HPDE6-E6E7 (cell line): ENCODE measurements around the gene TEX28.
"Not testable (repeated sequence)": the region's sequence is repeated elsewhere in the genome, so short reads cannot be mapped to it uniquely, and the experiment has no call there.

ENCODE experiments used
- DNase-seq: peaks from one replicate; pipeline ENCODE4 v3.0.0; 2011; ENCODE audit warnings: missing footprints; ENCODE audit errors: extremely low spot score

Gene TEX28

DNA sequence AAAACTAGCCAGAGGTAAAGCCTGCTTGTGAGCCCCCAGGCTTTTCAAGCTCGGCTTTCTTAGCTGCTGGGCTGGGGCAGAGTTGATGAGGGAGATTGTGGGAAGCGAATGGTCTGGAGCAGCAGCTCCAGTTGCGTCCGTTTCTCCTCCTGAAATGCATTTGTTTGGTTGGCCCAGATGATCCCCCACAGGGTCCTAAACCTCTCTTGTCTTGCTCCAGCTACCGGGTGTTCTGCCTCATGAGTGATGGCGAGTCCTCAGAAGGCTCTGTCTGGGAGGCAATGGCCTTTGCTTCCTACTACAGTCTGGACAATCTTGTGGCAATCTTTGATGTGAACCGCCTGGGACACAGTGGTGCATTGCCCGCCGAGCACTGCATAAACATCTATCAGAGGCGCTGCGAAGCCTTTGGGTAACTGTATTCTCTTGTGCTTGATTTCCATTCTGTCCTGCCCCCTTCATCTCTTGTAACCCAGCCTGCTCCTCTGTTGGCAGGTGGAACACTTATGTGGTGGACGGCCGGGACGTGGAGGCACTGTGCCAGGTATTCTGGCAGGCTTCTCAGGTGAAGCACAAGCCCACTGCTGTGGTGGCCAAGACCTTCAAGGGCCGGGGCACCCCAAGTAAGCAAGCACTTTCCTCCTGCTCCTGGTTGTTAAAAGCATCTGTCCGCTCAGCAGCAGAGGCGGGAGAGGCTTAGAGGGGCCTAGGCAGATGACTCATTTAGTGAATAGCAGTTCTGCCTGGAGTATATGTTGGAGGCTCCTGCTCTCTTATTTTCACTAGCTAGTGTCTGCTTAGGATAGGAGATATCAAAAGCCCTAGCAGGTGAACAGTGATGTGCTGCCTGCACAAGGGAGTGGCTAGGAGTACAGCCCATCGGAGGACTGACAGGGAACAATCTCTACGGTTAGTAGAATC lies 16.0 kb upstream of the TEX28 start:
- DNase-seq = no peak

DNA sequence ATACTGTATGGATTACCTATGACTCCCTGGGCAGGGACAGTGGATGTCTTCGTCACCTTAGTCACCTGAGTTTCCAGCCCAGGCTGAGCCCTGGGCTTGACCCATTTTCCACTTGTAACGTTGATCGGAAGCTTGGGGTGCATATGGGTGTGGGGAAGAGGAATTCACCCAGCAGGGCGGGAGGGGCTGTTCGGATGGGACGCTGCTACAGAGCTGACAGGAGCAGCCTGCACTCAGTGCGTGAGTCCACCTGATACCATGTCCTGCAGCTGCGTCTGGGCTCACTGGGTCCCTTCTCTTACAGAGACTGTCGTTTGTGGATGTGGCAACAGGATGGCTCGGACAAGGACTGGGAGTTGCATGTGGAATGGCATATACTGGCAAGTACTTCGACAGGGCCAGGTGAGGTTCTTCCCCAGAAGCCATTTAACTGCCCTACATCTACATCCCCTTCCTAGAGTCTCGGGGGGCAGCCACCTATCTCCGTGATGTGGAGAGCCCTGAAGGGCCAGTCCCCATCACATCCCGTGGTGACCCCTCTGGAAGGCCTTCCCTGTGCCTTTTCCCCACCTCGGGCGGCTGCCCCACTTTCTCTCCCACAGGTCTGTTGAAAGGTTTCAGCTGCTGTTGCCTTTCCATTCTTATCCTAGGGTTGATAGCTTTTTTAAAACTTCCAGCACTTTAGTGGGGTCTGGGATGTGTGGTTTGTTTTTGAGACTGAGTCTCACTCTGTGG lies 14.3 kb upstream of the TEX28 start:
- no peak for DNase-seq

DNA sequence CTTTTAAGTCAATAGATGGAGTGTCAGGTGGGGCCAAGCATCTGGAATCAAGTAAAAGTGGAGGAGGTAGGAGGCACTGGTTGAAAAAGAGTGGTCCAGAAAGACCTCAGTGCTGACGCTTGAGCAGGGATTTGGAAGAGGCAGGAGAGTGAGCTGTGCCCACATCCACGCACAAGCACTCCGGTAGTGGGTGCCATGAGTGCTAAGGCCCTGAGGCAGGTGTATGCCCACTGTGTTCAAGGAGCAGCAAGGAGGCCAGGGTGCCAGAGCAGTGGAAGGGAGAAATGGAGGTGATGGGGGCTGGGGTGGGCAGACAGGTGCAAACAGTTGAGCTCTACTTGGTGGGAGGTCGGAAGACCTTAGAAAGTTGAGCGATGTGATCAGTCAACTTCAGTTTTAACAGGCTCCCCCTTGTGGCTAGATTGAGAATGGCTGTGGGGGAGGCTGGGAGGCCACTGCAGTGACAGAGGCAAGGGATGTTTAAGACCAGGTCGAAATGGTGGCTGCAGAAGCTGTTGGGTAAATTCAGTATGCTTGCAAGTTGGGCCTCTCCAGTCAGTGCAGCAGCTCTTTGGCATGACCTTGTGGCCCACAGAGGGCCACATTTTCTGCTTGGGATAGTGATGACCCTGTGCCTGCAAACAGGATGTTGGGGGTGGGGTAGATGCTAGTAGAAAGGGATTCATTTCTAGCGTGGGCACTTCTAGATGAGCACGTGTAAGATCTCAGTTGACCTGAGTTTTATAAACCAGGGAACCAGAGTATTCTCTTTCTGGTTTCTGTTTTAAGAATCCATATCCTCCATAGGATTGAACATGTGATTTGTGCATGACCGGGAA lies 13.4 kb upstream of the TEX28 start:
- peak; percentile 36 for DNase-seq

DNA sequence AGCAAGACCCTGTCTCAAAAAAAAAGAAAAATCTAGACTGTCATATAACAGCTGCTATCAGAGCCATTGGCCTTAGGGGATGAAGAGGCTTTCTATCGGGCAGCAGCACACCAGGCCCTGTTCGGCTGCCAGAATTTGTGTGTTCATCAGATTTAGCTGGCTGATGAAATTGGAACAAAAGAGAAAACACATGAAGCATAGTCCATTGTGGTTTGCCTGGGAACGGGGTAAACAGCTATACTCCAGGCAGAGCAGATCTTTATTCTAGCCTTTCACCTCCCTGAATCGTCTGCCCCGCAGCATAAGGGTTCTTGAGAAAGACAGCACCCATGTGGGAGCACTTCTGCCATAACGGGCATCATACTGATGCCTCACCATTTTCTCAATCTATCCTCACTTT lies 12.3 kb upstream of the TEX28 start:
- DNase-seq = no peak

DNA sequence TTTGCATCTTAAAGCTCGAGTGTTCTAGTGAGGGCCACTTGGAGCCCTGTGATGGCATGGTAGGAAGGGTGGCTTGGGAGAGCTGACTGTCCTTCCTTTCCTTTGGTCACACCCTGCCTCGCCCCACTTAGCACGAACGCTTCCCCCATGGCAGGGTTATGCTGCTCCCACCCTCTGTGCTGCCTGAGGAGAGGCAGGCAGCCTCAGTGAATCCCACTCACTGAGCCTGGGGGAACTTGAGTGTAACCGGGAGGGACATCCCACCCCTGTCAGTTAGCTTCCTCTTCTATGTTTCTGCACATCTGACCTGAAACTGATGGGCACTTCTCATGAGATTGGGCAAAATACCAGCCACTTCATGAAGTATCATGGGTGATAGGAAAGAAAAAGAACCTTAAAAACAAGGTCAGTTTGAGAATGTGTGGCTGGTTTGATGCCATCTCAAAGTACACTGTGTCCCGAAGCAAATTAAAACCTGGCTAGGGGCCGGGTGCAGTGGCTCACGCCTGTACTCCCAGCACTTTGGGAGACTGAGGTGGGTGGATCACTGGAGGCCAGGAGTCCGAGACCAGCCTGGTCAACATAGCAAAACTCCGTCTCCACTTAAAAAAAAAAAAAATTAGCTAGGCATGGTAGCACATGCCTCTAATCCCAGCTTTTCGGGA lies 10.7 kb upstream of the TEX28 start:
- DNase-seq = no peak

DNA sequence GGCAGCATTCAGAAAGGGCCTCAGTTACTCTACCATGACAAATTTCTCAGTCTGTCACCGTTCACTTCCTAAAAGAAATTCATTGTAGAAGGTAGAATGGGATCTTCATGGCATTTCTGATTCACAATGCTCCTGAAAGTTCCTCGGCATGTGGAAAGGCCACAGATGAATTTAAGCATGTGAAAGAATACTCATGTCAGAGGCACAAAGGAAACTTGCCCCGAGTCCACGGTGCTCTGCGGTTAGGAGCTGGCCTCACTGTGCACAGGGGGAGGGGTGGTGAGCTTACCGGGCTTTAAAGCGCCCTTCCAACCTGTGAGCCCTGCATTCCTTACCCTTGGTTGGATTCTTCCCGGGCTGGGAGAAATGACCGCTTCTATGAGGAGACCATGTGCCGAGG lies 9.9 kb upstream of the TEX28 start:
- DNase-seq = no peak

DNA sequence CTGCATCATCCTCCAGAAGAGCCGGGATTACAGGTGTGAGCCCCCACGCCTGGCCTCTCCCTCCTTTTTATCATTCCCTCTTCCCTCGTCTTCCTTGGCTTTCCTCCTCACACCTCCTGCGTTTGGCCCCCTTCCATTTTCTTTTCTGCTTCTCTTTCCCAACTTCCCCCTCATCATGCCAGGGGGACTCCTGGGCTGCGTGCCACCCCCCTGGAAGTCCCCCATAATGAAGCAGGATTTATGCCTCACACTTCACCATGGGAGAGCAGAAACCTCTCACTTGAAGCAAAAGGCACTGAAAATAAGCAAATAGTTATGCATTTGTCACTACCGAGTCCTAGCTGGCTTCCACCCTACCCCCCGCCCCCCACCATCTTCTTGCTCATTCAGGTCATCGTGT lies 8.6 kb upstream of the TEX28 start:
- no peak for DNase-seq

DNA sequence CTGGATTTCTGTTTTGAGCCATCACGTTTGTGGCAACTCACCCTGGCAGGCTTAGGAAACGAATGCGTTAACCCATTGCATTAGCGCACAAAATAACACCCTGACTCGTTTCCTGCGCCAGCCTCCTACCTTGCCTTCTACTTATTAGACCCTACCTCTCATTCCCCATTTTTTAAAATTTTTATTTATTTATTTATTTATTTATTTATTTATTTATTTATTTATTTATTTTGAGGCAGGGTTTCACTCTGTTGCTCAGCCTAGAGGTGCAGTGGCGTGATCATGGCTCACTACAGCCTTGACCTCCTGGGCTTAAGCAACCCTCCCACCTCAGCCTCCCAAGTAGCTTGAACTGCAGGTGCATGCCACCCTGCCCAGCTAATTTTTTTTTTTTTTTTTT lies 8.1 kb upstream of the TEX28 start:
- DNase-seq = not testable (repeated sequence)

DNA sequence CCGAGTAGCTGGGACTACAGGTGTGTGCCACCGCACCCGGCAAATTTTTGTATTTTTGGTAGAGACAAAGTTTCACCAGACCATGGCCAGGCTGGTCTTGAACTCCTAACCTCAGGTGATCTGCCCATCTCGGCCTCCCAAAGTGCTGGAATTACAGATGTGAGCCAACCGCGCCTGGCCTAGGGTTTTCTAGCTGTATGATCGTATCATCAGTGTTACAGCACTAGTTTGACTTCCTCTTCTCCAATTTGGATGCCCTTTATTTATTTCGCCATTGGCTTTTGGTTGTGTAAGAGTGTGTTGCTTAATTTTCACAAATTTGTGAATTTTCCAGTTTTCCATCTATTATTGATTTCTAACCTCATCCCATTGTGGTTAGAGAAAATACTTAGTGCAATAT lies 5.9 kb upstream of the TEX28 start:
- no peak for DNase-seq

DNA sequence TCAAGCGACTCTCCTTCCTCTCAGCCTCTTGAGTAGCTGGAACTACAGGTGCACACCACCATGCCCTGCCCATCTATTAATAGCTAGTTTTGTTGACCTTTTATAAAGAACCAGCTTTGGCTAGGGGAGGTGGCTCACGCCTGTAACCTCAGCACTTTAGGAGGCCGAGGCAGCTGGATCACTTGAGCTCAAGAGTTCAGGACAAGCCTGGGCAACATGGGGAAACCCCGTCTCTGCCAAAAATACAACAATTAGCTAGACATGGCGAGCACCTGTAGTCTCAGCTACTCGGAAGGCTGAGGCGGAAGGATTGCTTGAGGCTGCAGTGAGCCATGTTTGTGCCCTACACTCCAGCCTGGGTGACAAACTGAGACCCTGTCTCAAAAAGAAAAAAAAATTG lies 3.4 kb upstream of the TEX28 start:
- no peak for DNase-seq

DNA sequence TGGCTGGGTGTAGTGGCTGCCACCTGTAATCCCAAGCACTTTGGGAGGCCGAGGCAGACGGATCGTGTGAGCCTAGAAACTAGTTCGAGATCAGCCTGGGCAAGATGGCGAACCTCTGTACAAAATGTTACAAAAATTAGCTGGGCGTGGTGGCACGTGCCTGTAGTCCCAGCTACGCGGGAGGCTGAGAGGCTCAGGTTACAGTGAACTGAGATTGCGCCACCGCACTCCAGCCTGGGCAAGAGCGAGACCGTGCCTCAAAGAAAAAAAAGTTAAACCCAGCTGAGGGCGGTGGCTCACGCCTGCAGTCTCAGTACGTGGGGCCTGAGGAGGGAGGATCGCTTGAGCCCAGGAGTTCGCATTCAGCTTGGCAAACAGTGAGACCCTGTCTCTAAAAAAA lies 1.8 kb upstream of the TEX28 start:
- no peak for DNase-seq

DNA sequence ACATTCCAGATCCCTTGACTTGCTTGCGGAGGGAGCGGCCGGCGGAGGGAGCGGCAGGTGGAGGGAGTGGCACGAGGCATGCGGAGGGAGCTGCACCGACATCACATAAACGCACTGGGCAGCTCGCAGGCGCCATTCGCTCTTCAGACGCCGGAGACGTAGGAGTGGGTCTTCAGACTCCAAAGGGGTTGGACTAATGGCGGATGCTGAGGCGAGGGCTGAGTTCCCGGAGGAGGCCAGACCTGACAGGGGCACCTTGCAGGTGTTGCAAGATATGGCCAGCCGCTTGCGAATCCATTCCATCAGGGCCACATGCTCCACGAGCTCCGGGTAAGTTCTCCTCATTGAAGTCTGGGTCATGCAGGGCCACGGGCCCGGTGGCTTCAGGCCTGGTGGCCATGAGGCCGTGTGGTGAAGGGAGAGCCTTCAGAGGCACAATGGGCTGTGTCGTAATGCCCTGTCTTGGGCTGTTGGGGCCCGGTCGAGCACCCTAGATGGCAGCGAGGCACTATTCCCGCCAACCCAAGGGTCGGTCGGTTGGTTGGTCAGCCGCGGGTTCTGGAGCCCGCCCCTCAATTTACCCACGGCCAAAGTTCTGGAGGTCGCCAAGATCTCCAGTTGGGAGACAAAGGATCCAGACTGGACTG lies 863 bp upstream of the TEX28 start, which contains the start of gene TKTL1:
TSS of gene TKTL1 (plus strand) at position 132 of the 647 bp plus-strand sequence. CDS start at position 197, 65 bp downstream.
- DNase-seq = no peak

DNA sequence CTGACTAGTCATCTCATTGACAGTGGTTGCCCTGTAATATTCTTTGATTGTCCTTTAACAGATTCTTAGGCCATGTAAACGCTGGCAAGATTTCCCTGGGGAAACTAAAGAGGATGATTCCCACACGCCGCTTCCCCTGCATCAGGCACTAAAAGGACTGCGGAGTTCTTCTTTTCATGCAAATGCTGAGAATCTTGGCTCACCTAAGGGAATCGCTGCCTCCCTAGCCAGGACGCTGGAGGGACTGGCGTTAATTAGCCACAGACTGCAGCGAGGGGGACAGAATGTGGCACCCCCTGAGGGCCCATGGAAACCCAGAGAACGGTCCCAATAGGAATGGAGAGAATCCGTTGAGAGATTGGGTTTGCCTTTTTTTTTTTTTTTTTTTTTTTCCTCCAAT lies 8.5 kb downstream of the TEX28 start:
- DNase-seq = not testable (repeated sequence)

DNA sequence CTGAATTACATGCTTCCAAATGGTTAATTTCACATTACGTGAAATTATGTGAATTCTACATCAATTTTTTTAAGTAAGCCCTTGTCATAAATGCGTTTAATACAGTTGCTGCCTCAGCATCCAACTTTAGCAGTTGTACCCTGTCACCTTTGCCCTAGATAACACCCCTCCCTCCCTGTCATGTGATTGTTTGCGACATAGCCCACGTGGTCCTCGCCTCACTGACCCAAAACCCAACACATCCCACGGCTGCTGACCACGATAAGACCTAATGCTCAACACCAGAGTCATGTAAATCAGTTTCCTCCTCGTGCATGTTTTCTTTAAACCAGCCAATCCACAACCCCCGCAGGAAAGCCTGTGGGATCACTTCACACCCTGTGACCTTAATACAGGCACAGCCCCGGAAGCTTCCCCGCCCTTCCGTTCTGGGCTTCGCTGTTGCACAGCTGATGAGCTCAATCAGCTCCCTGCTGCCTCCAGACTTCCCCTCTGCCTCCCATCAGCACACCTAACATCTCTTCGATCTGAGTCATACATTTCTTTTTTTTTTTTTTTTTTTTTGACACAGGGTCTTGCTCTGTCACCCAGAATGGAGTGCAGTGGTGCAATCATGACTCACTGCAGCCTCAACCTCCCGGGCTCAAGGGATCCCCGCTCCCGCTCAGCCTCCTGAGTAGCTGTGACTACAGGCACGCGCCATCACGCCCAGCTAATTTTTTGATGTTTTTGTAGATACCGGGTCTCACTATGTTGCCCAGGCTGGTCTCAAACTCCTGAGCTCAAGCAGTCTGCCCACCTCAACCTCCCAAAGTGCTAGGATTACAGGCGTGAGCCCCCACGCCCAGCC lies 10.2 kb downstream of the TEX28 start:
- DNase-seq = not testable (repeated sequence)

DNA sequence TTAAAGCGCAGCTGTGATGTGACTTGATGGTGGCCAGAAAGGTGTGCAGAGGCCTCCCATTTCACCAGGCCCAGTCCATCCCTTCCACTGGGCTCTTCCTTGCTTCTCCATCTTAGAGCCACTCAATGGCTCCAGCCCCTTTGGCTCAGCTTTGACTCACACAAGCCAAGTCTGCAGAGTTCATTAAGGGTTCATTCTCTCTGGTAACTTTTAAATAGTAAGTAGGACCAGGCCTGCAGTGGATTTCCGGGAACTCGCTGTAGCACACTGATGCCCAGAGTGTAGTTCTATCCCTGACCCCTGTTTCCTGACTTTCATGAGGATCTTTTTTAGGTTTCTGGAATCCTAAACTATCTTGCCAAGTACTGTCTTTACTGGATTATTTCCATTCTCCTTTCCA lies 25.7 kb downstream of the TEX28 start:
- DNase-seq = not testable (repeated sequence)

DNA sequence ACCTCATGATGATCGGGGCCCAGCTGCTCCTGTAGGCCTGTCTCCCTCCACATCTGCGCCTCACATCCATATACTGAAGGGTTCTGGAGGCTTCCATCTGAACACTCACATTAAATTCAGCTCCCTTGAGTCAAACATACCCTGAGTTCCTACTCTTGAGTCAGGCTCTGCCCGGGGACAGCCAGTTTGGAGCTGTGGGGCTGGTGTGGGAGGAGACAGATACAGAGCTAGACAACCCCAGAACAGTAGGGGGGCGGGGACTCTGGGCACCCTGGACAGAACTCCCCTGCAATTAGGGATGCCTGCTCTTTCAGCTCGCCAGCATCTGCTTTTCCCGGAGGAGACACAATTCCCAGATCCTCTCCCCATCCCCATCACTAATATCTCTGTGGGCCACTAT lies 31.9 kb downstream of the TEX28 start:
- DNase-seq = not testable (repeated sequence)

DNA sequence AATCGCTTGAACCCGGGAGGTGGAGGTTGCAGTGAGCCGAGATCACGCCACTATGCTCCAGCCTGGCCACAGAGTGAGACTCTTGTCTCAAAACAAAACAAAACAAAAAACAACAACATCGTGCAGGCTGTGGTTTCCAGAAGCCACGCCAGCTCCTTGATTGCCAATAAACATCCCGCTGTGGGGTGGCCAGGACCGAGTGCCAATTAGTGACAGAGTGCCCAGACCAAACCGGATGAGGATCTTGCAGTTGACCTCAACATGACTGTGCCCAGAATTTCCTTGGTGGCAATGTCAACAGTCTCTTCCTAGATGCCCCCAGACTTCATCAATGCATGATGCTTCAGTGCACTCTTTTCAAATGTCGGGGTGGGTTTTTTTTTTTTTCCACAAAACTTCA lies 36.2 kb downstream of the TEX28 start:
- DNase-seq = not testable (repeated sequence)

DNA sequence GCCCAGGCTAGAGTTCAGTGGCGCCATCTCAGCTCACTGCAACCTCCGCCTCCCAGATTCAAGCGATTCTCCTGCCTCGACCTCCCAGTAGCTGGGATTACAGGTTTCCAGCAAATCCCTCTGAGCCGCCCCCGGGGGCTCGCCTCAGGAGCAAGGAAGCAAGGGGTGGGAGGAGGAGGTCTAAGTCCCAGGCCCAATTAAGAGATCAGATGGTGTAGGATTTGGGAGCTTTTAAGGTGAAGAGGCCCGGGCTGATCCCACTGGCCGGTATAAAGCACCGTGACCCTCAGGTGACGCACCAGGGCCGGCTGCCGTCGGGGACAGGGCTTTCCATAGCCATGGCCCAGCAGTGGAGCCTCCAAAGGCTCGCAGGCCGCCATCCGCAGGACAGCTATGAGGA lies 37.6 kb downstream of the TEX28 start, which contains the start of gene OPN1MW3:
TSS of gene OPN1MW3 (plus strand) at position 301 of the 400 bp plus-strand sequence. CDS start at position 339, 38 bp downstream.
- not testable (repeated sequence) for DNase-seq

DNA sequence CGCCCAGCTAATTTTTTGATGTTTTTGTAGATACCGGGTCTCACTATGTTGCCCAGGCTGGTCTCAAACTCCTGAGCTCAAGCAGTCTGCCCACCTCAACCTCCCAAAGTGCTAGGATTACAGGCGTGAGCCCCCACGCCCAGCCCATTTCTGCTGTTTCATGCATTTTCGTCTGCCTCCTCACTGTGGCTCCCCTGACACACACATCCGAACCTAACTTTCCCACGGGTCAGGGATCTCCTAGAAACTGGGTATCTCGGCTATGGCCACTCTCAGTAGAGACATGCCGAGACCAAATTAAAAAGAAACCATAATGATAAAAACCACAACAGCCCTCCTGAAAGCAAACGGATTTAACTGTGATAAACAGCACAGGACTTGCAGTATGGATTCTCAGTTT lies 46.8 kb downstream of the TEX28 start:
- not testable (repeated sequence) for DNase-seq
